Heart left ventricle (tissue), 16 donors: Measurements from ENCODE around the gene STEAP1. TPM values are rescaled to one million over a fixed set of nuclear protein-coding genes. Genes with fewer than 3 reads are reported as not detected.
A peak's percentile ranks its signal among the peaks of the same experiment; 100 is the strongest.

Experiments used
- ATAC-seq, 4 donors: fragments of 200-7000 bp; cut with Tn5 transposase; one replicate each; pipeline ENCODE4 v1.9.1; 2020 to 2022; ENCODE audit warnings: moderate library complexity in 4 of 4, mild to moderate bottlenecking in 3 of 4, moderate number of reproducible peaks in 1 of 4
- DNase-seq, 5 donors: peaks; one replicate each; pipeline ENCODE4 v3.0.0-alpha.2; 2020
- H3K27ac ChIP-seq, 12 donors: fragments of 200-600 bp; sonication (generic) in 4 of 12; one replicate each; pipeline versions ENCODE4 v1.5.0 to v1.8.0; 2016 to 2022; ENCODE audit warnings: mild to moderate bottlenecking in 2 of 12
- H3K27me3 ChIP-seq, 9 donors: fragments of 200-600 bp; sonication (generic) in 2 of 9; one replicate each; pipeline versions ENCODE4 v1.5.1 to v1.8.0; 2016 to 2022; ENCODE audit warnings: mild to moderate bottlenecking in 3 of 9
- H3K36me3 ChIP-seq, 9 donors: fragments of 200-600 bp; sonication (generic) in 2 of 9; one replicate each; pipeline versions ENCODE4 v1.5.0 to v1.8.0; 2018 to 2022; ENCODE audit warnings: mild to moderate bottlenecking in 2 of 9
- H3K4me1 ChIP-seq, 12 donors: fragments of 200-600 bp; sonication (generic) in 4 of 12; one replicate each; pipeline versions ENCODE4 v1.5.0 to v1.8.0; 2016 to 2022; ENCODE audit warnings: mild to moderate bottlenecking in 3 of 12
- H3K4me3 ChIP-seq, 12 donors: fragments of 200-600 bp; sonication (generic) in 4 of 12; one replicate each; pipeline versions ENCODE4 v1.5.0 to v1.8.0; 2017 to 2022; ENCODE audit warnings: mild to moderate bottlenecking in 9 of 12, moderate library complexity in 4 of 12
- H3K9me3 ChIP-seq, 12 donors: fragments of 200-600 bp; sonication (generic) in 4 of 12; one replicate each; pipeline versions ENCODE4 v1.5.0 to v1.8.0; 2016 to 2022; ENCODE audit warnings: mild to moderate bottlenecking in 1 of 12
- POLR2A ChIP-seq, 2 donors: fragments of 450-650 bp; IDR thresholded peaks; one replicate each; pipeline ENCODE4 v1.6.1; 2017; ENCODE audit warnings: antibody characterized with exemption in 2 of 2, mild to moderate bottlenecking in 2 of 2, moderate library complexity in 2 of 2
- whole genome bisulfite sequencing, 4 donors: extraction: QIAGEN DNeasy Blood & Tissue Kit in 2 of 4; methylation state at CpG; one replicate each; pipeline versions ENCODE4 v1.1.5 to v1.1.7; 2013 to 2018; 5-methylcytosine and 5-hydroxymethylcytosine counted together
- intact Hi-C, 10 donors: fragments of 100-400 bp; cut with DNase I; formaldehyde crosslinking; loops; one replicate each; pipeline versions ENCODE4 v1.11.1 to v1.14.2; 2022
- polyA plus RNA-seq, 2 donors: library from polyadenylated mRNA; stranded (reverse); fragments of 200-250 nt; gene quantifications; one replicate each; pipeline ENCODE4 v1.2.3, GENCODE V29; 2013
- total RNA-seq, 9 donors: library from RNA; depleted of rRNA in 2 of 9; stranded (reverse); fragments of >200 nt in 2 of 9; fragmentation: NEBNext Ultra II Directional in 3 of 9; extraction: Animal tissue kit (Norgen Biotek cat#: 25700) in 3 of 9; gene quantifications; one replicate each; pipeline versions ENCODE4 v1.1.0 to v1.2.4, GENCODE V29; 2016 to 2023
- TF ChIP-seq, protein P1 (sequence below), 12 donors: fragments of 200-600 bp; sonication (generic) in 4 of 12; IDR thresholded peaks; one replicate each; pipeline versions ENCODE4 v1.5.0 to v1.8.0; 2018 to 2022; ENCODE audit warnings: antibody characterized with exemption in 12 of 12, mild to moderate bottlenecking in 5 of 12
- donor health status: ischemic (EF 13 %, LVEDD 7.1; RV severe dilation, severe dysfunction).
- donor health status: healthy with polysubstance abuse.
- donor health status: DM: no; HTN: yes; CAD: no.
- donor health status: DM: no; HTN: no; CAD: no.
- donor health status: ischemic (EF 25% LVEDD 6.9; RV normal size, moderate dysfunction).
- donor health status: ischemic (EF 25% LVEDD 5.7; RV mildly dilated, moderate dysfunction).
- donor health status: healthy.
- donor health status: DM: yes; HTN: yes; CAD: no.
- donor health status: ischemic (EF 35%, LVEDD 5.7; RV mildly dilated, moderate dysfunction).
- donor health status: nonischemic (EF 11% LVEDD 7.7; RV severe dilation, severe dysfunction).
- donor health status: DM: yes; HTN: yes; CAD: no.
- donor health status: PGD.
- donor health status: ischemic (EF 29% LVEDD 5.4; RV normal size, mild dysfunction).
- donor health status: nonischemic (EF 23%, LVEDD 6.1; RV moderate dilation, normal function).

Gene STEAP1
- total and polyA plus RNA-seq, 11 donors, result 0.34 to 8.3 (median 0.82) TPM

- DNase-seq, result no peak
- Histone ChIP-seq H3K36me3 (no peaks in the 10 kb centered on the region), H3K4me1 (peaks cover 0 to 18% (median 5%) of the 10 kb centered on the region in 12 donors), H3K4me3 (peak overlapping the region in 1 of 12 donors; percentile 72), H3K9me3 (no peaks in the 10 kb centered on the region), H3K27ac (peak overlapping the region in 3 of 12 donors; percentile 67 to 87 (median 79)), H3K27me3 (peaks cover 0 to 33% (median 0%) of the 10 kb centered on the region in 9 donors)
- intact Hi-C loops, result loop anchor here in 2 of 10 donors (5.0 kb wide), 2 partner anchors 37 to 58 kb away; partner anchors contain the start of genes CFAP69 (in 1 of the 2) and STEAP1 (in 1 of the 2)
- 64 to 84% (median 68%) methylated on average over 5 of the region's 5 CpGs for WGBS, 4 donors
- TF ChIP-seq POLR2A (IDR thresholded peaks at IDR 0.05), result no peak
- TF ChIP-seq, protein P1, sequence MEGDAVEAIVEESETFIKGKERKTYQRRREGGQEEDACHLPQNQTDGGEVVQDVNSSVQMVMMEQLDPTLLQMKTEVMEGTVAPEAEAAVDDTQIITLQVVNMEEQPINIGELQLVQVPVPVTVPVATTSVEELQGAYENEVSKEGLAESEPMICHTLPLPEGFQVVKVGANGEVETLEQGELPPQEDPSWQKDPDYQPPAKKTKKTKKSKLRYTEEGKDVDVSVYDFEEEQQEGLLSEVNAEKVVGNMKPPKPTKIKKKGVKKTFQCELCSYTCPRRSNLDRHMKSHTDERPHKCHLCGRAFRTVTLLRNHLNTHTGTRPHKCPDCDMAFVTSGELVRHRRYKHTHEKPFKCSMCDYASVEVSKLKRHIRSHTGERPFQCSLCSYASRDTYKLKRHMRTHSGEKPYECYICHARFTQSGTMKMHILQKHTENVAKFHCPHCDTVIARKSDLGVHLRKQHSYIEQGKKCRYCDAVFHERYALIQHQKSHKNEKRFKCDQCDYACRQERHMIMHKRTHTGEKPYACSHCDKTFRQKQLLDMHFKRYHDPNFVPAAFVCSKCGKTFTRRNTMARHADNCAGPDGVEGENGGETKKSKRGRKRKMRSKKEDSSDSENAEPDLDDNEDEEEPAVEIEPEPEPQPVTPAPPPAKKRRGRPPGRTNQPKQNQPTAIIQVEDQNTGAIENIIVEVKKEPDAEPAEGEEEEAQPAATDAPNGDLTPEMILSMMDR (IDR thresholded peaks at IDR 0.05), result no peak
- no peak for ATAC-seq
Measured at GRCh38 chr7:90210475-90210874, 56.2 kb downstream of the STEAP1 start.

DNA sequence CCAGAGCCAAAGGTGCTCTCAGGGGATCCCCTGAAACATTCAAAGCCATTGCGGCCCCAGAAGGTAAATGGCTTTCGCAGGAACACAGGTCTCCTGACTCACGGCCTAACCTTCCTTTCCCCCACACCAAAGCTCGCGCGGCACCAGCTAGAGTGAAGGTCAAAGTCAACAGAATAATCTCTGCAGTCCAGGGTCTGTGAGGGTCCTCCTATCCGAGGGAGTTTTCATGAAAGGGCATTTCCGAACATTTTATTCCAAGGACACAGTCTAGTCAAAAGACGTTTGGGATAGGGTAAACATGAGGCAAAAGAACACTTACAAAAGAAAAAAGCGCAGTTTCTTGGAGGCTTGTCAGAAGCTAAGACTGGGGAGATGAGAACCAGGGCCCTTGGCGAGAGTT, 56.7 kb downstream of the STEAP1 start:
- TF ChIP-seq, protein P1 (IDR thresholded peaks at IDR 0.05), result no peak
- TF ChIP-seq POLR2A (IDR thresholded peaks at IDR 0.05), result no peak
- WGBS, 4 donors, result 21 to 37% (median 28%) methylated on average over 11 of the region's 11 CpGs

DNA sequence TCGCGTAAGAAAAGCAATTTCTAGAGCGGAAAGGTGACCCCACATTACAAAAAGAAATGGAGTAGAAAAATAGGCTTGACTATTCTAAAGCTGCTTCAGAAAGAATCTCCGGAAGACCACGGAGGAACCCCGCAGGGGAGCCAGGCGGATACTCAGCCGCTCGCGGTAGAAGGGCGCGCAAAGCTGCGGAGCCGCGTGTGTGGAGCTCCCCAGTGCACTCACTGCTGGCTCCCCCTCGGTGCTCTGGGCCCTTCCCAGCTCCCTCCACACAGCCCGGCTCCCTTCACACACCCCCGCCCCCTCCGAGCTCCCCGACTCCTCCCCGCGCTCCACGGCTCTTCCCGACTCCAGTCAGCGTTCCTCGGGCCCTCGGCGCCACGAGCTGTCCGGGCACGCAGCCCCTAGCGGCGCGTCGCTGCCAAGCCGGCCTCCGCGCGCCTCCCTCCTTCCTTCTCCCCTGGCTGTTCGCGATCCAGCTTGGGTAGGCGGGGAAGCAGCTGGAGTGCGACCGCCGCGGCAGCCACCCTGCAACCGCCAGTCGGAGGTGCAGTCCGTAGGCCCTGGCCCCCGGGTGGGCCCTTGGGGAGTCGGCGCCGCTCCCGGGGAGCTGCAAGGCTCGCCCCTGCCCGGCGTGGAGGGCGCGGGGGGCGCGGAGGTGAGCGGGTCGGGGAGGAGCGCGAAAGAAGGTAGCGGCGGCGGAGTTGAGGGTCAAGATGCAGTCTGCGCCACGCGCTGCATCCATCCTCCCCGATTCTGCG, 57.3 kb downstream of the STEAP1 start, which contains the start of gene STEAP2:
TSS of gene STEAP2 (plus strand) at position 350 of the 758 bp plus-strand sequence. CDS start 13,343 bp downstream, outside the sequence.
- peak; percentile 96 to 100 (median 99) for ATAC-seq
- WGBS, 4 donors, result 1 to 3% (median 1%) methylated on average over 18 to 73 of the region's 73 CpGs

More for the DNA sequence above, 56.7 kb downstream of the STEAP1 start:
- peak in 1 of 4 donors; percentile 4 for ATAC-seq
- H3K9me3 ChIP-seq, result no peaks in the 10 kb centered on the region
- no peaks in the 10 kb centered on the region for H3K36me3 ChIP-seq
- H3K4me1 ChIP-seq, result peaks cover 0 to 18% (median 5%) of the 10 kb centered on the region in 12 donors
- peak overlapping the region; percentile 55 to 87 (median 74) for H3K27ac ChIP-seq
- DNase-seq, result peak in 2 of 5 donors; percentile 23 to 30
- H3K4me3 ChIP-seq, result peak overlapping the region; percentile 59 to 77 (median 69)
- intact Hi-C loops, result loop anchor here in 2 of 10 donors (5.0 kb wide), 2 partner anchors 36 to 59 kb away; partner anchors contain the start of genes CFAP69 (in 1 of the 2) and STEAP1 (in 1 of the 2)
- H3K27me3 ChIP-seq, result peaks cover 0 to 33% (median 0%) of the 10 kb centered on the region in 9 donors

More for the DNA sequence above, 57.3 kb downstream of the STEAP1 start, which contains the start of gene STEAP2:
- Histone ChIP-seq H3K4me1 (peaks cover 0 to 18% (median 5%) of the 10 kb centered on the region in 12 donors), H3K27ac (peak within 1 kb of the TSS; percentile 55 to 87 (median 74)), H3K9me3 (no peaks in the 10 kb centered on the region), H3K4me3 (peak within 1 kb of the TSS; percentile 59 to 77 (median 69)), H3K36me3 (no peaks in the 10 kb centered on the region), H3K27me3 (peaks cover 0 to 33% (median 0%) of the 10 kb centered on the region in 9 donors)
- peak; percentile 81 to 95 (median 90) for DNase-seq
- intact Hi-C loops, result loop anchor here in 2 of 10 donors (5.0 kb wide), 2 partner anchors 36 to 59 kb away; partner anchors contain the start of genes CFAP69 (in 1 of the 2) and STEAP1 (in 1 of the 2)
- TF ChIP-seq POLR2A (IDR thresholded peaks at IDR 0.05), result peak in 1 of 2 donors; percentile 30
- TF ChIP-seq, protein P1 (IDR thresholded peaks at IDR 0.05), result peak in 11 of 12 donors; percentile 29 to 68 (median 47)
